Kidney tubule cell (primary cell): ENCODE results near the gene INPP5B.
"Not testable (repeated sequence)": the region's sequence is repeated elsewhere in the genome, so short reads cannot be mapped to it uniquely, and the experiment has no call there.

Experiments used
- DNase-seq: peaks from one replicate; pipeline ENCODE4 v3.0.0-alpha.2; 2018; ENCODE audit warnings: low spot score

Gene INPP5B

DNA sequence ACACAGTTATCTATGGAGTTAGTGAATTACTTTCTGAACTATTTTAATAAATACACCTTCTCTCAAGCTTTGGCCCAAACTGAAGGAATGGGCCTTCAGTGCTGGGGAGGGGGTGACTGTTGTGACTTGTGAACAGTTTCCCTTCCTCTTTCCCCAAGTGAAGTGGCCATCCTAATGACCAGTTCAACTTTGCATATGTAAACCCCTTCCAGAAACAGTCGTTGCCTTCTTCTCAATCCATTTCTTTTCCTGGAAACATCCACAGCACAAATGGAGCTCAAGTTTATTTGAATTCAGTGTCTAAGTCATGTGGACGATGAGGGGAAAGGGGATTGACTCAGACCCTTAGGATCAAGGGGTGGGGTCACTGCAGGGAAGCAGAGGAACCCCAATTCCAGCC, 1.3 kb upstream of the INPP5B start:
- DNase-seq: no peak

DNA sequence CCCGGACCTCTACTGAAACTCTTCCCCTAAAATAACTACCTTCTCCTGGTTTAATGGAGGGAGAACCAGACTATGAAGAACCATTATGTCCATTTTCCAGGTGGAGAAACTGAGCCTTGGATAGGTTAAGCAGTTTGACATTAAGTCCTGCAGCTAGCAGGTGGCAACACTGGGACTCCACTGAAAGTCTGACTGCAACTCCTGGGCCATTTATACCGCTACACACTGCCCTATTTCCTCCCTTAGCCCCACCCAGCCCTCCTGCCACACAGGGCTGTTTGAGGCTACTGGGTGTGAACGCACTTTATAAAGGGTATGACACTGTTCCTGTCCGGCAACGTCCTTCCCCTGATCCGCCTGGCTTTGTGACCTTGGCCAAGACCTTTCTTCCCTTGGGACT, 511 bp upstream of the INPP5B start:
- DNase-seq: no peak

GRCh38 chr1:37945743-37946702, 830 bp downstream of the INPP5B start:
- peak; percentile 57 for DNase-seq

GRCh38 chr1:37945251-37945650, 1.6 kb downstream of the INPP5B start:
- DNase-seq: no peak

- no peak for DNase-seq
Observed at GRCh38 chr1:37944816-37945215, 2.0 kb downstream of the INPP5B start.

DNA sequence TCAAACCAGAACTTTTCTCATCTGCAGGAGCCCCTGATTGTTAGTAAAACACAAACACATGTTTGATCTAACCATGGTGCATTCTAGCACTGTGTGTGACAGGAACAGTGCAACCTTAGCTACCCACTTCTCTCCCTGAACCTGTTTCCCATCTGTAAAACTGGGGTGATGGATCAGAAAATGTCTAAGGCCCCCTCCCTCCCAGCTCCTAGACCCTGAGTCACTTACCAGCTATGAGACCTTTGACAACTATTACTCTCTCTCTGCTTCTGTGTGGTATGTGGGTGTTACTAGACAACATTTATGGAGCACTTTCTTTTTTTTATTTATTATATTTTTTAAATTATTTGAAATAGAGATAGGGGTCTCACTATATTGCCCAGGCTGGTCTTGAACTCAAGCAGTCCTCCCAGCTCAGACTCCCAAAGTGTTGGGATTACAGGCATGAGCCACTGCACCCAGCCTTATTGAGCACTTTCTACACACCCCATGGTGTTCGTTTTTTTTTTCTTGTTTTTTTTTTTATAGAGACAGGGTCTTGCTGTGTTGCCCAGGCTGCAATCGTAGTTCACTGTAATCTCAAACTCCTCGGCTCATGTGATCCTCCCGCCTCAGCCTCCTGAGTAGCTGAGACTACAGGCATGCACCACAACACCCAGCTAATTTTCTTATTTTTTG, 2.6 kb downstream of the INPP5B start:
- peak; percentile 47 for DNase-seq

GRCh38 chr1:37940299-37940947, 6.4 kb downstream of the INPP5B start:
- DNase-seq: no peak

DNA sequence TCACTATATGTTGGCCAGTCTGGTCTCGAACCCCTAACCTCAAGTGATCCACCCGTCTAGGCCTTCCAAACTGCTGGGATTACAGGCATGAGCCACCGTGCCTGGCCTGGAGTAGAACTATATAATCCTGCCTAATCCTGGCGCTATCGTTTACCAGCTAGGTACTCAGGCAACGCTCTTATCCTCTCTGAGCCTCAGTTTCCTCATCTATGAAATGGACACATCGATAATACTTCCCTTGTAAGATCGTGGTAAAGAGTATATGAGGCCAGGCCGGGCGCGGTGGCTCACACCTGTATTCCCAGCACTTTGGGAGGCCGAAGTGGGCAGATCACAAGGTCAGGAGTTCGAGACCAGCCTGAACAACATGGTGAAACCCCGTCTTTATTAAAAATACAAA, 10.1 kb downstream of the INPP5B start:
- DNase-seq: not testable (repeated sequence)

DNA sequence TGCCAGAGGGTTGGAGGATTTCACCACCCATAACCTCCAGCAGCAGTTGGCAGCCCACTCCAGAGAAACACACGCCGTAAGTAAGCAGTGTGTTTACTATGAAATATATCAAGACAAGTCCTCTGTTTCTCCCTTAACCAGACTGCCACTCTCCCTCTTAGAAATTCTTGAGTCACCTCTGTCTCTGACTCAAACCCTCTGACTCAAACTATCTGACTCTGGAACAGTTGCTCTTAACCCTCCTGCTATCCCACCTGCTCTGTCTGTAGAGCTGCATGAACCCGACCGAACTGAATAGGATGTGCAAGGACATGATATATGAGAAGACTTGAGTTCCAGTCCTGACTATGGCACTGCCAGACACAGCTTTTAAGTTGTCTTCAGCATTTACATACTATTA, 14.1 kb downstream of the INPP5B start:
- DNase-seq: peak; percentile 82

DNA sequence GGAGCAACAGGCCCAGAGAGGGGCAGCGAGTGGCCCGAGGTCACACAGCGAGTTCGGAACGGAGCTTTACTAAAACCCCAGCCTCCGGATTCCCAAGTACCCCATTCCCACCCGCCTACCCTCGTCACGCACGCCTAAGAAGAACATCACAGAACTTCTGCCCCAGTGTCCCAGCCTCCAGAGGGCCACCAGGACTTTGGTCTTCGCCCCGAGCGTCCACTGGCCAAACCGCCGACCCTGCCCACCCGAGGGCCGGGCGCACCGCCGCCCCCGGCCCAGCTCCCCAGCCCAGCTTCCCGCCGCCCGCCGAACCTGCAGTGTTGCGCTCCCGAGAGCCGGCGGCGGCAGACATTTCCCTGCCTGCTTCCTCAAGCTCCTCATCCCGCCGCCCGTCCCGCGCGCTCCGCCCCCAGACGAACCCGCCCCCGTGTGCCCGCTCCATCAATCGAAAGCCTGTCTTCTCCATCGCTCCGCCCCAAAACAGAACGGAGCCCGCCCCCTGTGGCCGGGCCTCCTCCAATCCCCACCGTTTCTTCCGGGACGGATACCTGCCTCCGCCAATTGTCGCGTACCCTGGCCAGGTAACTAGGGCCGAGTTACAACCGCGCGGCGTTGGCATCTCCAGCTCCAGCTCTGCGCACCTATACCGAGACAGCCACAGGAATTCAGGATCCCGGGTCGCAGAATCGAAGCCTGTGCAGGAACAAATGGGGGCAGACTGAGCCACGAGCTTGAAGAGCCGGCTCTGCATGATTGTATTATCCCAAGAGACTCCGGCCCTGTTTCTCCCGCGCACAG, 15.3 kb downstream of the INPP5B start:
- peak; percentile 97 for DNase-seq

- DNase-seq: no peak
Observed at GRCh38 chr1:37931102-37931360, 15.8 kb downstream of the INPP5B start.

GRCh38 chr1:37930246-37931101, 16.4 kb downstream of the INPP5B start:
- no peak for DNase-seq

GRCh38 chr1:37926038-37926924, 20.6 kb downstream of the INPP5B start:
- DNase-seq: no peak

DNA sequence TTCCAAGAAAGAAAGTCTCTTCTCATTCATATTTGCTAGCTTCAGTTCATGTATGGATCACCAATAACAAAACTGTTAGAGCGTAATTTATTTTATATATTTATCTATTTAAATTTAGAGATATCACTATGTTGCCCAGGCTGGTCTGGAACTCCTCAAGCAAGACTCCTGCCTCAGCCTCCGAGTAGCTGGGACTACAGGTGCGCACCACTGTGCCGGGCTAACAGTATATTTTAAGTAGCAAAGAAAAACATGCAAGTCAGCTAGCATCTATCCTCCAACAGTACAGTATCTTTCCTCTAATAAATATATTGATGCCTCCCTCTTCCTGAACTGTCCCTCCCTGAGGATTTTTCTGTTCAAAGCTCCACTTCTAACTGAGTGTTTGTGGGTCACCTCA, 21.5 kb downstream of the INPP5B start:
- DNase-seq: no peak

DNA sequence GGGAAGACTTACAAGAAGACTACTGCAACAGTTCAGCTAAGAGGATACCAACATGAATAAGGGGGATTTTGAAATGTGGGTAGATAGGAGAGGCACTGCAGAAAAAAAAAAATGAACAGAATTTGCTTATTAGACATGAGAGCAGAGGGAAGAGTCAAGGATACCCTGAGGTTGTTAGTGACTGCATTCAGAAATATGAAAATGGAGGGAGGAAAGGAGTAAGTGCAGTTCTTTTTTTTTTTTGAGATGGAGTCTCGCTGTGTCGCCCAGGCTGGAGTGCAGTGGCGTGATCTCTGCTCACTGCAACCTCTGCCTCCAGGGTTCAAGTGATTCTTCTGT, 23.3 kb downstream of the INPP5B start:
- DNase-seq: no peak

DNA sequence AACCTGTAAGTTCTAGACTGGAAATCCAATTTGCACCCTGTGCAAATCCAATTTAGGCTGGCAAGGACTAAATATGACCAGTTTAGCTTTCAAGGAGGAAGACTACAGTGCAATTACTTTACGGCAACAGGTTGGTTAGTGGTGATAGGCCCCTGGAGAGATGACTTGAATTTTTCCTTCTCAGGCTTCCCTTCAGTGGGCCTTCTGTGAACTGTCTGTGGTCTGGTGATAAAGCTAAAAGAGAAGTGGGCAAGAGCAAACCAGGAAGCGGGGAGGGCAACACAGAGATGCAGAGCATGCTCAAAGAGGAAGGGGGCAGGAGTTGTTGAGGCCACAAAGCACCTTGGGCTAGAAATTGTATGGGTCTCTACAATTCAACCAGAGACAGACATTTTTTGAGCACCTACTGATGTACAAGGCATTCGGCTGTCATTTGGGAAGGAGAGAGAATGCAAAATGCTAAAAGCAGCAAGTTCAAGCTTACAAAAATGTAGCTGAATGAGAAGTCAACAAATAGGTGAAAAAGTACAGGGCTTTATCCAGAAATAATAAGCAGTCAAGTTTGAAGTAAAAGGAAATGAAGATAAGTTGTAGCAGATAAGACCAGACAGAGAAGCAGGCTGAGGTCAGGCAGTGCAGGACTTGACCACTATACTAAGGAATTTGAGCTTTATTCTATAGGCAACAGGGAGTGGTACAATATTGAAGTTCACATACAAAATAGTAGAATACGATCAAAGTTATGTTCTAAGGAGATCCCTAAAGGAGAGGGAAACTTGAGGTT, 23.9 kb downstream of the INPP5B start:
- DNase-seq: no peak

- DNase-seq: peak; percentile 33
Observed at GRCh38 chr1:37919277-37919676, 27.6 kb downstream of the INPP5B start.

GRCh38 chr1:37915476-37916093, 31.3 kb downstream of the INPP5B start:
- no peak for DNase-seq
